ENCODE measurements around the gene ACTL7A.
"Not testable (repeated sequence)": the region's sequence is repeated elsewhere in the genome, so short reads cannot be mapped to it uniquely, and the experiment has no call there.

DNA sequence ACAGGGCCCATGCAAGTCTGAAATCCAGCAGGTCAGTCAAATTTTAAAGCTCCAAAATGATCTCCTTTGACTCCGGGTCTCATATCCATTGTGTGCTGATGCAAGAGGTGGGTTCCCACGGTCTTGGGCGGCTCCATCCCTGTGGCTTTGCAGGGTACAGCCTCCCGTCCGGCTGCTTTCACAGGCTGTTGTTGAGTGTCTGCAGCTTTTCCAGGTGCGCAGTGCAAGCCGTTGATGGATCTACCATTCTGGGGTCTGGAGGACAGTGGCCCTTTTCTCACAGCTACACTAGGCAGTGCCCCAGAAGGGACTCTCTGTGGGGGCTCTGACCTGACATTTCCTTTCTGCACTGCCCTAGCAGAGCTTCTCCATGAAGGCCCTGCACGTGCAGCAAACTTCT is 13.8 kb upstream of the ACTL7A start:
- TF ChIP-seq, protein P1, sequence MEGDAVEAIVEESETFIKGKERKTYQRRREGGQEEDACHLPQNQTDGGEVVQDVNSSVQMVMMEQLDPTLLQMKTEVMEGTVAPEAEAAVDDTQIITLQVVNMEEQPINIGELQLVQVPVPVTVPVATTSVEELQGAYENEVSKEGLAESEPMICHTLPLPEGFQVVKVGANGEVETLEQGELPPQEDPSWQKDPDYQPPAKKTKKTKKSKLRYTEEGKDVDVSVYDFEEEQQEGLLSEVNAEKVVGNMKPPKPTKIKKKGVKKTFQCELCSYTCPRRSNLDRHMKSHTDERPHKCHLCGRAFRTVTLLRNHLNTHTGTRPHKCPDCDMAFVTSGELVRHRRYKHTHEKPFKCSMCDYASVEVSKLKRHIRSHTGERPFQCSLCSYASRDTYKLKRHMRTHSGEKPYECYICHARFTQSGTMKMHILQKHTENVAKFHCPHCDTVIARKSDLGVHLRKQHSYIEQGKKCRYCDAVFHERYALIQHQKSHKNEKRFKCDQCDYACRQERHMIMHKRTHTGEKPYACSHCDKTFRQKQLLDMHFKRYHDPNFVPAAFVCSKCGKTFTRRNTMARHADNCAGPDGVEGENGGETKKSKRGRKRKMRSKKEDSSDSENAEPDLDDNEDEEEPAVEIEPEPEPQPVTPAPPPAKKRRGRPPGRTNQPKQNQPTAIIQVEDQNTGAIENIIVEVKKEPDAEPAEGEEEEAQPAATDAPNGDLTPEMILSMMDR (IDR thresholded peaks at IDR 0.05) = not testable (repeated sequence)
- not testable (repeated sequence) for TF ChIP-seq POLR2A (IDR thresholded peaks at IDR 0.05)

All from thyroid gland (tissue), 4 donors.